SU-DHL-6 (cell line): ENCODE results near the gene PRPF18.

Experiments
- EZH2phosphoT487 ChIP-seq: fragments of 200-600 bp; sonication (generic), shearing (Covaris generic); conservative IDR thresholded peaks from 2 replicates; pipeline ENCODE4 v1.6.1; 2018; ENCODE audit warnings: mild to moderate bottlenecking, antibody characterized with exemption, low read length, moderate library complexity, mixed read lengths
- TF ChIP-seq, protein P1 (sequence below): fragments of 200-600 bp; sonication (generic); IDR thresholded peaks from one replicate; pipeline ENCODE4 v1.5.1; 2017; ENCODE audit warnings: antibody characterized with exemption, mild to moderate bottlenecking, low read length, moderate library complexity; ENCODE audit not compliant: insufficient read depth, poor library complexity, severe bottlenecking

DNA sequence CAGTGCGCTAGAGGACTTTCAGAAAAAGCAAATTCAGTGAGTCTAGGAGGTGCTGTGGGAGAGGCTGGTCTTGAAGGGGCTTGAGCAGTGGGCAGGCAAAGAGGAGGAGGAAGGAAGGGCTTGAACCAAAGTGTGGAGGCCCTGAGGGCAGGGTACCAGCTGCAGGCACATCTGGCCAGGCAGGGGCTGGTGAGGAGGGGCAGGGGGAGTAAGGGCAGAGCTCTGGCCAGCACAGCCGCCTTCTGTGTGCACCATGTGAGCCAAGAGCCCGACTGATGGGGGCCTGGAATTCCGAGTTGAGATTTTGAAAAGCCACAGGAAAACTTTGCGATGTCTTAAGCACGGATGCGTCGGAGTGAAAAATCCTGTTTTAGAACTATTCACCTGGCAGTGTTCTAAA lies 74.5 kb downstream of the PRPF18 start:
- TF ChIP-seq, protein P1, sequence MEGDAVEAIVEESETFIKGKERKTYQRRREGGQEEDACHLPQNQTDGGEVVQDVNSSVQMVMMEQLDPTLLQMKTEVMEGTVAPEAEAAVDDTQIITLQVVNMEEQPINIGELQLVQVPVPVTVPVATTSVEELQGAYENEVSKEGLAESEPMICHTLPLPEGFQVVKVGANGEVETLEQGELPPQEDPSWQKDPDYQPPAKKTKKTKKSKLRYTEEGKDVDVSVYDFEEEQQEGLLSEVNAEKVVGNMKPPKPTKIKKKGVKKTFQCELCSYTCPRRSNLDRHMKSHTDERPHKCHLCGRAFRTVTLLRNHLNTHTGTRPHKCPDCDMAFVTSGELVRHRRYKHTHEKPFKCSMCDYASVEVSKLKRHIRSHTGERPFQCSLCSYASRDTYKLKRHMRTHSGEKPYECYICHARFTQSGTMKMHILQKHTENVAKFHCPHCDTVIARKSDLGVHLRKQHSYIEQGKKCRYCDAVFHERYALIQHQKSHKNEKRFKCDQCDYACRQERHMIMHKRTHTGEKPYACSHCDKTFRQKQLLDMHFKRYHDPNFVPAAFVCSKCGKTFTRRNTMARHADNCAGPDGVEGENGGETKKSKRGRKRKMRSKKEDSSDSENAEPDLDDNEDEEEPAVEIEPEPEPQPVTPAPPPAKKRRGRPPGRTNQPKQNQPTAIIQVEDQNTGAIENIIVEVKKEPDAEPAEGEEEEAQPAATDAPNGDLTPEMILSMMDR: no peak
- no peak for TF ChIP-seq EZH2phosphoT487
